Activated CD8-positive, alpha-beta memory T cell treated with anti-CD3 and anti-CD28 coated beads, Interleukin-2, amount 50 U/mL, for 48 hours (primary cell): Measurements from ENCODE around the gene ZNF442.
"Not testable (repeated sequence)": the region's sequence is repeated elsewhere in the genome, so short reads cannot be mapped to it uniquely, and the experiment has no call there.

ENCODE experiments used
- DNase-seq: peaks from one replicate; pipeline ENCODE4 v3.0.0-alpha.2; 2020

Gene ZNF442

DNA sequence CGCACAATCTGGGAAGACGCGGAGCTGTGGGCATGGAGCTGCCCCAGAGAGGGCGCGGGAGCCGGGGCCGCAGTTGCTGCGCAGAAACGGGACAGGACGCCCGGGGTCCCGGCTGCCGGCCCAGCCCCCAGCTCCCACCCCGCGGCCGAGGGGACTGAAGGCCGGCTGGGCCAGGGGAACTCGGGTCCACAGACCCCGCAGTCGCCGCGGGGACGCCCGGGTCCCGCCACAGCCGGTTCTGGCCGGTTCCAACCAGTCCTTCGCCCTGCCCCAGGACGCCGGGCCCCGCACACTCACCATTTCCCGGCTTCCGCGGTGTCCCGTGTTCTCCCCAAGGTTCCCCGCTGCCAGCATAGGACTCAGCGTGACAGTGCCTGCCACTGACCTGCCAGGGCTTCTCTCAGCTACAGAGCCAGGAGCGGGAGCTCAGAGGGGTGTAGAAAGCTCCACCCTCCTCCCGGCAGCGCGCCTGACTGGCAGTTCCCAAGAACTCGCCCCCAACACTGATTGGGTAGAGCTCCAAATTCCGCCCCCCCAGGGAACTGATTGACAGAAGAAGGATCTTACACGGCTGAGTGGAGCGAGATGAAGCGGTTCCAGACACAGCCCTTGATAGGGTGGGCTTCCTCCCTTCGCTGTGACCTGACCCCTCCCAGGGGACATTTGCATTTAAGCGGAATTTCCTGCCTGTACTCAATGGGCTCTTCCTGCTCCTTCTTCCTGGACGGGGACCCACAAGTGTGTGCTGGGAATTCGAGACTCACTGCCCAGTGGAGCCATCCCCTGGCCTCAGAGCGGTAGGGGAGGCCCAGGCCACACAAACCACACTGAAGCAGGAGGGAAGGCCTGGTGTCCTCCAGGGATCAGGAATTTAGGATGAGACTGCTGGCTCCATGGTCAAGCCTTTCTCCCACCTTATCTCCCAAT lies at the start of gene ZNF442:
TSS of gene ZNF442 (minus strand) at position 448 of the 927 bp plus-strand sequence. CDS start 2,052 bp downstream, outside the sequence.
- DNase-seq, result peak; percentile 89

- no peak for DNase-seq
These were observed 46.4 kb upstream of the ZNF442 start for GRCh38 chr19:12411893-12412292.

GRCh38 chr19:12400633-12401502 lies 35.4 kb upstream of the ZNF442 start, which contains the start of gene ZNF799:
Gene ZNF799, minus strand, starts transcription at chr19:12401271. Its CDS starts 201 bp downstream, at chr19:12401070.
- peak; percentile 90 for DNase-seq

- DNase-seq, result peak; percentile 60
These were observed 34.6 kb upstream of the ZNF442 start for GRCh38 chr19:12399901-12400632.

DNA sequence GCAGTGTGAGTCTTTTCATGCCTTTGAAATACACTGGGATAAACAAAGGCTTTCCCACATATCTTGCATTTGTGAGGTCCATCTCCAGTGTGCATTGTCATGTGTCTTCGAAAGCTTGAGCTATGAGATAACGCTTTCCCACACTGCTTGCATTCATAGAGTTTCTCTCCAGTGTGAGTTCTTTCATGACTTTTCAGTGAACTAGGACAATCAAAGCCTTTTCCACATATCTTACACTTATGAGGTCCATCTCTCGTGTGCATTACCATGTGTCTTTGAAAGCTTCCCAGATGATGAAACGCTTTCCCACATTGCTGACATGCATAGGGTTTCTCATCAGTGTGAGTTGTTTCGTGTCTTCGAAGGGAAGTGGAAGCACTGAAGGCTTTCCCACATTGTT lies 25.7 kb upstream of the ZNF442 start:
- not testable (repeated sequence) for DNase-seq

DNA sequence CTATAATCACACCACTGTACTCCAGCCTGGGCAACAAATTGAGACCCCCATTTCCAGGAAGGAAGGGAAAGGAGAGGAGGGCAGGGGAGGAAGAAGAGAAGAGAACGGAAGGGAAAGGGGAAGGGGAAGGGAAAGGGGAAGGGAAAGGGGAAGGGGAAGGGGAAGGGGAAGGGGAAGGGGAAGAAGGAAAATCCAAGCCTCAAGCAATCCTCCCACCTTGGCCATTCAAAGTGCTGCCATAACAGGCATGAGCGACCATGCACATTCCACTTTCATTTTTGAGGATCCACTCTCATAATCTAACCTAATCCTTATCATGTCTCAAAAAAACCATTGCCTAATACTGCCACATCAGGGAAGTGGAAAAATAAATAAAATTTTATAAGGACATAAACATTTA lies 20.9 kb upstream of the ZNF442 start:
- not testable (repeated sequence) for DNase-seq

GRCh38 chr19:12380444-12380737 lies 14.9 kb upstream of the ZNF442 start:
- DNase-seq, result no peak

DNA sequence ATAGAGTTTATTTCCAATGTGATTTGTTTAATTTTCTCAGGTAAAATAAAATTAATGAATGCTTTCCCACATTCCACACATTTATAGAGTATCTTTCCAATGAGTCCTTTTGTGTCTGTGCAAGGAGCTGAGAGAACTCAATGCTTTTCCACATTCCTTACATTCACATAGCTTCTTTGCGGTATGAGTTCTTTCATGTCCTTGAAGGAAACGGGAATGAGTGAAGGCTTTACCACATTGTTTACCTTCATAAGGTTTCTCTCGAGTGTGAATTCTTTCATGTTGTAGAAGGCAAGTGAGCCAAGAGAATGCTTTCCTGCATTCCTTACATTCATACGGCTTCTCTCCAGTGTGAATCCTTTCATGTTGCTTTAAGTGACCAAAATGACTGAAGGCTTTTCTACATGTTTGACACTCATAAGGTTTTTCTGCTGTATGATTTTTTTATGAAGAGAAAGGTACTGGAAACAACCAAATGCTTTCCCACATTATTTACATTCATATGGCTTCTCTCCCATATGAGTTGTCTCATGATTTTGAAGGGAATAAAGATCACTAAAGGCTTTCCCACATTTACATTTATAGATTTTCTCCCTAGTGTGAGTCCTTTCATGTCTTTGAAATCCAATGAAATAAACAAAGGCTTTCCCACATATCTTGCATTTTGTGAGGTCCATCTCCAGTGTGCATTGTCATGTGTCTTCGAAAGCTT lies 14.4 kb upstream of the ZNF442 start:
- DNase-seq, result no peak

DNA sequence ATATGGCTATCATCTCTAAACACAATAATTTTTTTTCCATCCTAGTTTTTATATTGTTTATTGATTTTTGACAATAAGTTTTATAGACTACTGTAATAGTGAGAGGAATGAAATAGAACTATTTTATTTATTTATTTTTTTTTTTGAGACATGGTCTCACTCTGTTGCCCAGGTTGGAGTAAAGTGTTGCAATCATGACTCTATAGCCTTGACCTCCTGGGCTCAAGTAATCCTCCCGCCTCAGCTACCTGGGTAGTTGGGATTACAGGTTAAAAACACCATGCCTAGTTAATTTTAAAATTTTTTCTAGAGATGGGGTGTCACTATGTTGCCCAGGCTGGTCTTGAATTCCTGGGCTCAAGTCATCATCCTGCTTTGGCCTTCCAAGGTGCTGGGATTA lies 8.5 kb upstream of the ZNF442 start:
- no peak for DNase-seq

DNA sequence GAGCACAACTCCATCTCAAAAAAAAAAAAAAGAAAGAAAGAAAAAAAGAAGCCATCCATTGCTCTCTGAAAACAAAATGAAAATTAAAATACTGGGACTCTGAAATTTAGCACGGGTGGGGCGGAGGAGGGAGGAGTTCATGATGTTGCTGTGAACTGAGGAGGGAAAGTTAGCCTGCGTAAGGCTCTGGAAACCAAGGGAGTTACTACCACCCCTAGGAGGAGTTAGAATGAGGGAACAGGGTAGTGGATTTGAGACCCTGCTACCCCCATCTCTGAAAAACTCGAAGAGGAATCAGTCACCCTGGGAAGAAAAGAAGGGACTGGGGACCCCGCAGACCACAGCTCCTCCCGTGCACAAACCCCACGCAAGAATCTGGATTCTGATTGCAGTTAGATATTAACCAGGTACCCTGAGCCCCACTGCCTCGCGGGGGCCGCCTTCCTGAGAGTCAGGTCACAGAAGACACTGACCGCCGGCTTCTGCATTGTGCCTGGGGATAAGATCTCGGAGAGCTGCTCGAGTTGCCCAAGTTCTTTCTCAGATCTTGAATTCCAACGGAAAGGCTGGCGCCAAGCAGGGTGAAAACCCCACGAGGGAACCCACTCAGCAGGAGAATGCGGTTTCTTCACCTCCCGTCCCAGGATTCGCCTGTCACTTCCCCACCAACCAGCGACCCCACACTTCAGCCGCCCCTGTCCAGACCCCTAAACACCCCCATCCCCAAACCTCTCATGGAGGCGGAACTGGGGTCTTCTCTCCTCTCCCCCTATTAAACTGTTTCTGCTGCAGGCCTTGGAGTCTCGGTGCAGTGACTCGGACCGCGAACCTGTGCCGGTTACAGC lies 870 bp downstream of the ZNF442 start:
- DNase-seq, result peak; percentile 59

GRCh38 chr19:12362236-12362635 lies 3.2 kb downstream of the ZNF442 start:
- DNase-seq, result not testable (repeated sequence)

- DNase-seq, result no peak
These were observed 12.1 kb downstream of the ZNF442 start for GRCh38 chr19:12353375-12353774.

DNA sequence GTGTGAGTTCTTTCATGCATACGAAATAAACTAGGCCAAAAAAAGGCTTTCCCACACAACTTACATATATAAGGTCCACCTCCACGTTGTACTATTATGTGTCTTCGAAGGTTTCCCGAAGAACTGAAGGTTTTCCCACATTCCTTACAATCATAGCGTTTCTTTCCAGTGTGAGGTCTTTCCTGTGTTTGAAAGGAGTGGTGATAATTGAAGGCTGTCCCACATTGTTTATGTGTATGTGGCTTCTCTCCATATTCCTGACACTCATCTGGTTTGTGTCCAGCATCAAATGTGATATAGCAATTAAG lies 14.6 kb downstream of the ZNF442 start:
- DNase-seq, result no peak

DNA sequence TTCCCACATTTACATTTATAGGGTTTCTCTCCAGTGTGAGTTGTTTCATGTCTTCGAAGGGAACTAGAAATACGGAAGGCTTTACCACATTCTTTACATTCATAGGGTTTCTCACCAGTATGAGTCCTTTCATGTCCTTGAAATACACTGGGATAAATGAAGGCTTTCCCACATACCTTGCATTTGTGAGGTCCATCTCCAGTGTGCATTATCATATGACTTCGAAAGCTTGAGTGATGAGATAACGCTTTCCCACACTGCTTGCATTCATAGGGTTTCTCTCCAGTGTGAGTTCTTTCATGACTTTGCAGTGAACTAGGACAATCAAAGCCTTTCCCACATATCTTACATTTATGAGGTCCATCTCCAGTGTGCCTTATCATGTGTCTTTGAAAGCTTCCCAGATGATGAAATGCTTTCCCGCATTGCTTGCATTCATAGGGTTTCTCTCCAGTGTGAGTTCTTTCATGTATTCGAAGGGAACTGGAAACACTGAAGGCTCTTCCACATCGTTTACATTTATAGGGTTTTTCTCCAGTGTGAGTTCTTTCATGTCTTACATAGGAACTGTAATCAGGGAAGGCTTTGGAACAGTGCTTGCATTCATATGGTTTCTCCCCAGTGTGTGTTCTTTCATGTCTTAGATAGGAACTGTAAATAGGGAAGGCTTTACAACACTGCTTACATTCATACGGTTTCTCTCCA lies 15.1 kb downstream of the ZNF442 start:
- no peak for DNase-seq

- no peak for DNase-seq
These were observed 18.6 kb downstream of the ZNF442 start for GRCh38 chr19:12346896-12347295.

DNA sequence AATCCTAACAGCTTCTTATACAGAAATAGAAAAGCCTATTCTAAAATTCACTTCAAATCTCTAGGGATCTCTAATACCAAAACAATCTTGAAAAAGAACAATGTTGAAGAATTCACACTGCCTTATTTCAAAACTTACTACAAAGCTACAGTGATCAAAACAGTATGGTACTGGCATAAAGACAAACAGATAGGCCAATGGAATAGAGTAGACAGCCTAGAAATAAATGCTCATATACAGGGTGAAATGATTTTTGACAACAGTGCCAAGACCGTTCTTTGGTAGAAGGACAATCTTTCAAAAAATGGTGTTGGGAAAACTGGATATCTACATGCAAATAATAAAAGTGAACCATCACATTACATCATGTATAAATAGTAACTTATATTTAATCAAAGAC lies 20.3 kb downstream of the ZNF442 start:
- no peak for DNase-seq

DNA sequence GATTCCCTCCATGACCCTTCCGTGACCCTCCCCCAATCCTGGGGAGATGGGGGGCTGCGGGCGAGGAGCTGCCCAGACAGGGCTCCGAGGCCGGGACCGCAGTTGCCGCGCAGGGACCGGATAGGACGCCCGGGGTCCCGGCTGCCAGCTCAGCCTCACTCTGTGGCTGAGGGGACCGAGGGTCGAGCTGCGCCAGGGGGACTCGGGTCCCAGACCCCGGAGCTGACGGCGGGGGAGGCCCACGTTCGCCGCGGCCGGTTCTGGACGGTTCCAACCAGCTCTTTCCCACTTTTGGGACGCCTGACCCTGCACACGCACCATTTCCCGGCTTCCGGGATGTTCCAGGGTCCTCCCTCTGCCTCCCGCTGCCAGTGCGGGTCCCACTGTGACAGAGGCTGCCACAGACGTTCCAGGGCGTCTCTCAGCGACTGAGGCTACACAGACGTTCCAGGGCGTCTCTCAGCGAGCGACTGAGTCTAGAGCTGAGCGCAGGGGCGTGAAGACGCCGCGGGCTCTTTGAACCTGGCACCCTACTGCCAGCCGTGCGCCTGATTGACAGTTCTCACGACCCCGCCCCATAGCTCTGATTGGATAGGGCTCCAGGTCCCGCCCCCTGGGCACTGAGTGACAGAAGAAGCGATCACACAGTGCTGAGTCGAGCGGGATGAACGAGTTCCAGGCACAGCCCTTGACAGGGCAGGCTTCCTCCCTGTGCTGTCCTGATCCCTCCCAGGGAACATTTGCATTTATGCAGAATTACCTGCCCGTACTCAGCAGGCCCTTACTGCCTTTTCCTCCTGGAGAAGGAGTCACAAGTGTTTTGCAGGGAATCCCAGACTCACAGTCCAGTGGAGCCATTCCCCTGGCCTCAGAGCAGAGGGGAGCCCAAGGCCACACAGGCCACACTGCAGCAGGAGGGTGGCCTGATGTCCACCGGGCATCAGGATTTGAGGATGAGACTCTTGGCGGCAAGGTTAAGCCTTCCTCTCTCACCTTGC lies 32.0 kb downstream of the ZNF442 start, which contains the start of gene ZNF563:
TSS of gene ZNF563 (minus strand) at position 472 of the 998 bp plus-strand sequence. CDS start at position 321, 151 bp downstream.
- peak; percentile 97 for DNase-seq

DNA sequence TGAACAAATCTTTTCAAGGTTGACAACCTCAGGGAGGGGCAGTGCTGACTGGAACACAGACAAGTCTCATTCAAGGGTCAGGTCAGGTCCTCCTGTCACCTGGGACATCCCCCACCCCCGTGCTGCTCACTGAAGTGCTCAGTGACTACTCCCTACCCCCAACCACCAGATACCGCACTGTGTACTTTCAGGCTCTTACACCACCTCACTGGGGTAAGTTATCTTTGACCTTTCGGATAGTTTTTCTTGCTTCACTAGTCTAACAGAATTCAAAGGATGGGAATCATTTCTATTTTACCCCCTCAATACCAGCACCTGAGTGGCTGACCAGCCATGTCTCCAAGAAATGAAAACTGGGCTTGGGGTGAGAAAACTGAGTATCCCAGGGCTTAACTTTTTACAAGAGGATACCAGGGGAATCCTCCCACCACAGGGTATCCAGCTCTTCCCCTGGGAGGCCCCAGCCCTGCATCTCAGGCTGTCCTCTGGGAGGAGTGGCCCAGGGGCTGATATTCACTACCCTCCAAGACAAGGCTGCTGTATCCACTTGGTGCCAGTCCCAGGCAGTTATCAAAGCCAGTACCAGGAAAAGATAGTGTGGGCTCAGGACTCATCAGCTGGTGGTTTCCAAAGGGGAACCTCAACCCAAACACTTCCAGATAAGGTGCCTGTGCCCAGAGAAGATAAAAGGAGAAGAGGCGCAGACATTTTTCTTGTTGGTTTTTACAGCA lies 34.1 kb downstream of the ZNF442 start:
- peak; percentile 80 for DNase-seq

DNA sequence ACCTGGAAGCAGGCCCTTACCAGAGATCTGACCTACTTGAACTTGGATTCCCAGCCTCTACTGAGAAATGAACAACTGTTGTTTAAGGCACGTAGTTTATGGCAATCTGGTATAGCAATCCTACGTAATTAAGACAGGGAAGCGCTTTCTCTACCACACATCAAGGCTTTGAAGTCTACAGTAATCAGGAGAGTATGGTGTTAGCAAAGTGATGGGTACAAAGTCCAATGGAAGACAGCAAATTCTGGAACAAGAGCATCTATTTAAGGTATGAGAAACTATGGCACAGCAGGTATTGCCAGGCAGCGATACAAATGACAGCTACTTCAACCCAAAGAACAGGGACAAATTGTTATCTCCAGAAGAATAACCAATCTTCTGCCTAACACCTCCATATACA lies 35.1 kb downstream of the ZNF442 start:
- no peak for DNase-seq
